BLaER1 treated with 17β-estradiol and CSF1 and Interleukin-3, amounts not matched to agents 10 nM and 100 nM (cell line): ENCODE measurements around the gene CDON.

ENCODE experiments used
- H3K27ac ChIP-seq, 11 experiments: shearing (Covaris generic); formaldehyde crosslinking; 2 replicates each; pipeline ENCODE4 v1.8.1; 2022
- H3K27me3 ChIP-seq, 11 experiments: shearing (Covaris generic); formaldehyde crosslinking; 2 replicates each; pipeline ENCODE4 v1.8.1; 2022
- H3K36me3 ChIP-seq, 11 experiments: shearing (Covaris generic); formaldehyde crosslinking; 2 replicates each; pipeline ENCODE4 v1.8.1; 2022
- H3K4me1 ChIP-seq, 10 experiments: shearing (Covaris generic); formaldehyde crosslinking; 2 replicates each; pipeline ENCODE4 v1.8.1; 2022
- H3K4me2 ChIP-seq, 11 experiments: shearing (Covaris generic); formaldehyde crosslinking; 2 replicates each; pipeline ENCODE4 v1.8.1; 2022
- H3K4me3 ChIP-seq, 10 experiments: shearing (Covaris generic); formaldehyde crosslinking; 2 replicates each; pipeline ENCODE4 v1.8.1; 2022
- H3K9ac ChIP-seq, 11 experiments: shearing (Covaris generic); formaldehyde crosslinking; 2 replicates each; pipeline ENCODE4 v1.8.1; 2022
- H3K9me3 ChIP-seq, 11 experiments: shearing (Covaris generic); formaldehyde crosslinking; replicated peaks in 1 of 11; 2 replicates each; pipeline ENCODE4 v1.8.1; 2022
- H4K20me1 ChIP-seq, 11 experiments: shearing (Covaris generic); formaldehyde crosslinking; 2 replicates each; pipeline ENCODE4 v1.8.1; 2022
- Cebpa-rat ChIP-seq, 11 experiments: shearing (Covaris generic); IDR thresholded peaks; 2 replicates each; pipeline ENCODE4 v1.8.1; 2022

The CDON gene

GRCh38 chr11:125946712-125947418 is 115.8 kb downstream of the CDON start:
- Histone ChIP-seq H4K20me1 (no peaks in the 10 kb centered on the region; a peak in 1 of 22 replicates), H3K4me2 (peak overlapping the region; percentile 16 to 97 (median 76); a peak in 20 of 22 replicates)
- no peak for TF ChIP-seq Cebpa-rat (IDR thresholded peaks at IDR 0.05)

GRCh38 chr11:125945797-125946520 is 116.7 kb downstream of the CDON start, which contains the start of gene VSIG10L2:
VSIG10L2 (plus strand) TSS chr11:125946044; CDS start chr11:125946056, 12 bp downstream.
- Histone ChIP-seq H3K4me2 (peak within 1 kb of the TSS in 9 of 11 experiments; percentile 47 to 97 (median 81); a peak in 17 of 22 replicates), H3K9me3 (no peaks in the 10 kb centered on the region), H3K9ac (no peak within 1 kb of the TSS), H3K27me3 (no peaks in the 10 kb centered on the region), H3K4me1 (peaks cover 0 to 65% (median 53%) of the 10 kb centered on the region in 10 experiments; a peak in 18 of 20 replicates), H3K36me3 (no peaks in the 10 kb centered on the region), H3K4me3 (no peak within 1 kb of the TSS), H4K20me1 (no peaks in the 10 kb centered on the region; a peak in 1 of 22 replicates), H3K27ac (no peak within 1 kb of the TSS)
- no peak for TF ChIP-seq Cebpa-rat (IDR thresholded peaks at IDR 0.05)

More at GRCh38 chr11:125946712-125947418, 115.8 kb downstream of the CDON start:
- Histone ChIP-seq H3K9me3 (no peaks in the 10 kb centered on the region), H3K36me3 (no peaks in the 10 kb centered on the region), H3K4me3 (0 out of 20 replicates have a peak overlapping the region, but pooled peaks of 1 of the 10 experiments have one; percentile 28), H3K4me1 (peaks cover 0 to 58% (median 45%) of the 10 kb centered on the region in 10 experiments; a peak in 18 of 20 replicates), H3K27ac (peak overlapping the region in 1 of 11 experiments; percentile 44; a peak in 1 of 22 replicates), H3K27me3 (no peaks in the 10 kb centered on the region), H3K9ac (peak overlapping the region in 1 of 11 experiments; percentile 46; a peak in 2 of 22 replicates)

GRCh38 chr11:125945011-125945796 is 117.5 kb downstream of the CDON start:
- Histone ChIP-seq H3K4me3 (no peak overlapping the region), H3K9me3 (no peaks in the 10 kb centered on the region), H3K27me3 (no peaks in the 10 kb centered on the region), H3K27ac (no peak overlapping the region), H3K4me2 (peak overlapping the region in 8 of 11 experiments; percentile 12 to 41 (median 24); a peak in 7 of 22 replicates), H4K20me1 (no peaks in the 10 kb centered on the region; a peak in 1 of 22 replicates), H3K9ac (no peak overlapping the region), H3K4me1 (peaks cover 0 to 65% (median 53%) of the 10 kb centered on the region in 10 experiments; a peak in 18 of 20 replicates), H3K36me3 (no peaks in the 10 kb centered on the region)
- TF ChIP-seq Cebpa-rat (IDR thresholded peaks at IDR 0.05), result no peak

DNA sequence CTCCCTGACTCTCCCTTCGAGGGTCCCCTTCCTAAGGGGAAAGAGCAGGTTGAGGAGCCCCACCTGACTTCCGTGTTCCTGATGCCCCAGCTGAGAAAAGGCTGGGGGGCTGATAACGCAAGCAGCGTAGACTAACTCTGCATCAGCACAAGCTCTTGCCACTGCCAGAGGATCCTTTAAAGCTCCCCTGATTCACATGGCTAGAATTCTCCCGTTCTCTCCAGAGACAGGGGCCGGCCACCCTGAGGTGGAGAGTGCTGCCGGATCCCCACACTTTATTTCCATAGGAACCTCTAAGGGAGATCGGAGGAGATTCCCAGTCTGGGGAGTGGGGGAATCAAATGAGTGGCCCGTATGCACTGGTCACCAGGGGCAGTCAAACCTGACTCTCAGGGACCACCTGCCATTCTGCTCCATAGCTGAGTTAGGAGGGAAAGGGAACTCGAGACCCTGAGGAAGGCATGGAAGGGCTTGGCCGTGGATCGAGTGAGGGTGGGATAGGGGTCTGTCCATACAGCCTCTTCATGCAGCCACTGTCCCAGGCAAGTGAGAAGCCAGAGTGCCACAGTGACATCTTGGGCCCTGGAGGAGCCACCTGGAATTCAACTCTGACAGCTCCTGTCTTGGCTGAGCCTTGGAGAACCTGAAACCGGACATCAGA is 118.2 kb downstream of the CDON start:
- H3K4me1 ChIP-seq, result peaks cover 0 to 65% (median 53%) of the 10 kb centered on the region in 10 experiments; a peak in 18 of 20 replicates
- no peak overlapping the region for H3K4me2 ChIP-seq
- H3K36me3 ChIP-seq, result no peaks in the 10 kb centered on the region
- no peak overlapping the region for H3K4me3 ChIP-seq
- H3K27ac ChIP-seq, result no peak overlapping the region
- no peaks in the 10 kb centered on the region for H3K9me3 ChIP-seq
- no peak overlapping the region for H3K9ac ChIP-seq
- no peak for TF ChIP-seq Cebpa-rat (IDR thresholded peaks at IDR 0.05)
- no peaks in the 10 kb centered on the region for H3K27me3 ChIP-seq
- H4K20me1 ChIP-seq, result no peaks in the 10 kb centered on the region; a peak in 1 of 22 replicates

DNA sequence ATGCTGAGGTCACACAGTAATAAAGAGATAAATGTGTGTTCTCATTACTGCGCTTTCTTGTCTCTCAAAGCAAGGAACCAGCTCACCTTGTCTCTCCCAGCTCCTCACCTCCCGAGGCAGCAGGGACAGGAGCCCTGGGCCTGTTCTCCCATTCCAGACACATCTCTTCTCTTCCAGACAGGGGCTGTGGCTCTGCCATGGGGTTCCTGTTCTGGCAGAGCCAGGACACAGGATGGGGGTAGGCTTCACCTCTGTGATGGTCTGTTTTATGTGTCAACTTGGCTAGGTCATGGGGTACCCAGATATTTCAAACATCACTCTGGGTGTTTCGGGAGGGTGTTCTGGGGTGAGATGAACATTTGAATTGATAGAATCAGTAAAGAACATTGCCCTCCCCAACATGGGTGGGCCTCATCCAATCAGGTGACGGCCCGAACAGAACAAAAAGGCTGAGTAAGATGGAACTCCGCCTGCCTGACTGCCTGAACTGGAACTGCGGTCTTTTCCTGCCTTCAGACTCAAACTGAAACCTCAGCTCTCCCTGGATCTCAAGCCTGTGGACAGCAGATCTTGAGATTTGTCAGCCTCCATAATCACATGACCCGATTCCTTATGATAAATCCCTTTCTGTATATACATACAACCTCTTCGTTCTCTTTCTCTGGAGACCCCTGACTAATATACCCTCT is 118.9 kb downstream of the CDON start:
- no peak overlapping the region for H3K27ac ChIP-seq
- H3K4me2 ChIP-seq, result peak overlapping the region in 2 of 11 experiments; percentile 68 to 70; a peak in 2 of 22 replicates
- H3K4me1 ChIP-seq, result peaks cover 0 to 65% (median 53%) of the 10 kb centered on the region in 10 experiments; a peak in 18 of 20 replicates
- H4K20me1 ChIP-seq, result no peaks in the 10 kb centered on the region; a peak in 1 of 22 replicates
- no peaks in the 10 kb centered on the region for H3K27me3 ChIP-seq
- no peak overlapping the region for H3K9ac ChIP-seq
- no peak for TF ChIP-seq Cebpa-rat (IDR thresholded peaks at IDR 0.05)
- H3K36me3 ChIP-seq, result no peaks in the 10 kb centered on the region
- H3K4me3 ChIP-seq, result no peak overlapping the region
- H3K9me3 ChIP-seq, result no peaks in the 10 kb centered on the region

- H4K20me1 ChIP-seq, result no peaks in the 10 kb centered on the region; a peak in 1 of 22 replicates
- H3K9ac ChIP-seq, result 0 out of 22 replicates have a peak overlapping the region, but pooled peaks of 1 of the 11 experiments have one; percentile 18
- H3K4me3 ChIP-seq, result no peak overlapping the region
- TF ChIP-seq Cebpa-rat (IDR thresholded peaks at IDR 0.05), result no peak
- H3K4me1 ChIP-seq, result peaks cover 0 to 65% (median 49%) of the 10 kb centered on the region in 10 experiments; a peak in 18 of 20 replicates
- no peak overlapping the region for H3K27ac ChIP-seq
- H3K27me3 ChIP-seq, result no peaks in the 10 kb centered on the region
- peak overlapping the region in 8 of 11 experiments; percentile 19 to 70 (median 54); a peak in 12 of 22 replicates for H3K4me2 ChIP-seq
- H3K9me3 ChIP-seq, result no peaks in the 10 kb centered on the region
- no peaks in the 10 kb centered on the region for H3K36me3 ChIP-seq
These were observed 119.8 kb downstream of the CDON start for GRCh38 chr11:125942771-125943428.
